Activated CD4-positive, alpha-beta memory T cell treated with anti-CD3 and anti-CD28 coated beads, Interleukin-2, amount 10 ng/mL, durations not matched to agents 7 days and 5 days (primary cell): ENCODE data around the gene ZNF74. TPM values are rescaled to one million over a fixed set of nuclear protein-coding genes. Genes with fewer than 3 reads are reported as not detected.
A peak's percentile ranks its signal among the peaks of the same experiment; 100 is the strongest.

Source experiments
- CTCF ChIA-PET: fragments of 350-600 bp; sonication (Branson Sonifier 250); formaldehyde crosslinking; loops from one replicate; lab custom pipeline; 2021; ENCODE audit warnings: antibody characterized with exemption, inconsistent platforms; lab: Charles Lee
- POLR2A ChIA-PET: fragments of 350-600 bp; sonication (Branson Sonifier 250); formaldehyde crosslinking; loops from one replicate; lab custom pipeline; 2021; ENCODE audit warnings: antibody characterized with exemption; lab: Charles Lee
- DNase-seq: peaks from one replicate; pipeline ENCODE4 v3.0.0-alpha.2; 2020
- H3K27ac Mint-ChIP-seq: one replicate; pipeline ENCODE4 v1.8.0; 2021; ENCODE audit warnings: mild to moderate bottlenecking, mixed read lengths
- H3K27me3 Mint-ChIP-seq: one replicate; pipeline ENCODE4 v1.8.0; 2021; ENCODE audit warnings: mixed read lengths
- H3K36me3 Mint-ChIP-seq: one replicate; pipeline ENCODE4 v1.8.0; 2021; ENCODE audit warnings: low read depth, mixed read lengths
- H3K4me1 Mint-ChIP-seq: one replicate; pipeline ENCODE4 v1.8.0; 2021; ENCODE audit warnings: mixed read lengths
- H3K4me3 Mint-ChIP-seq: one replicate; pipeline ENCODE4 v1.8.0; 2021; ENCODE audit warnings: mild to moderate bottlenecking, mixed read lengths
- H3K9me3 Mint-ChIP-seq: one replicate; pipeline ENCODE4 v1.8.0; 2021; ENCODE audit warnings: mixed read lengths
- total RNA-seq, 2 experiments: library from RNA; stranded (reverse); gene quantifications; one replicate each; pipeline ENCODE4 v1.2.3, GENCODE V29; 2021

The ZNF74 gene
- total RNA-seq, 2 experiments from 2014 or later = 6.1 to 6.2 TPM

DNA sequence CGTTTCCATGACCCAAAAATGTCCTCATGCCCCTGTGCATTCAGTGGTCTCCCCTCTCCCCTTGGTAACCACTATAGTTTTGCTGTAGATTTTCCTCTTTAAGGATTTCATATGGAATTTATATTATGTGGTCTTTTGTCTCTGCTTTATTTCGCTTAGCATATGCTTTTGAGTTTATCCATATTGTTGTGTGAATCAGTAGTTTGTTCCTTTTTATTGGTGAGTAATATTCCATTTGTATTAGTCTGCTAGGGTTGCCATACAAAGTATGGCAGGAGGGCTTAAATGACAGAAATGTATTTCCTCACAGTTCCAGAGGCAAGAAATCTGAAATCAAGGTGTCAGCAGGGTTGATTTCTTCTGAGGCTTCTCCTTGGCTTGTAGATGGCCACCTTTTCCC, 3.5 kb downstream of the ZNF74 start:
- no peak for DNase-seq
- no peaks in the 10 kb centered on the region for H3K27me3 Mint-ChIP-seq
- ChIA-PET CTCF (no interaction called here), POLR2A (interaction anchor here (1.1 kb wide), 1 partner anchor 92 kb away, joined by 3 read pairs; no protein-coding TSS in a partner anchor)
- H3K27ac Mint-ChIP-seq = no peak overlapping the region
- no peaks in the 10 kb centered on the region for H3K9me3 Mint-ChIP-seq
- H3K36me3 Mint-ChIP-seq = no peaks in the 10 kb centered on the region
- no peak overlapping the region for H3K4me3 Mint-ChIP-seq
- peaks cover 29% of the 10 kb centered on the region for H3K4me1 Mint-ChIP-seq

DNA sequence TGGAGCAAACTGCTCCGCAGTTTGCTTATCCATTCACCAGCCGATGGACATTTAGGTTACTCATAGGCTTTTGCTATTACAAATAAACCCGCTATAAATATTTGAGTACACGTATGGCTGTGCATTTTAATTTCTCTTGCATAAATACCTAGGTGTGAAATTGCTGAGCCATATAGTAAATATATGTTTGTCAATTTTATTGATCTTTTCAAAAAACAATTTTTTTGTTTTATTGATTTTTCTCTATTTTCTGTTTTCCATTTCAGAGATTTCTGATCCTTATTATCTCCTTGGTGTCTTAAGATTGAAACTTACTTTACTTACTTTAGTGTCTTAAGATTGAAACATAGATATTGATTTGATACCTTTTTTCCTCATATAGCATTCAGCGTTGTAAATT, 4.5 kb downstream of the ZNF74 start:
- Mint-ChIP-seq H3K27ac (no peak overlapping the region), H3K27me3 (no peaks in the 10 kb centered on the region), H3K9me3 (no peaks in the 10 kb centered on the region), H3K4me3 (no peak overlapping the region), H3K4me1 (peaks cover 32% of the 10 kb centered on the region), H3K36me3 (peaks cover 3% of the 10 kb centered on the region)
- no peak for DNase-seq
- POLR2A ChIA-PET = no interaction called here
- CTCF ChIA-PET = no interaction called here

DNA sequence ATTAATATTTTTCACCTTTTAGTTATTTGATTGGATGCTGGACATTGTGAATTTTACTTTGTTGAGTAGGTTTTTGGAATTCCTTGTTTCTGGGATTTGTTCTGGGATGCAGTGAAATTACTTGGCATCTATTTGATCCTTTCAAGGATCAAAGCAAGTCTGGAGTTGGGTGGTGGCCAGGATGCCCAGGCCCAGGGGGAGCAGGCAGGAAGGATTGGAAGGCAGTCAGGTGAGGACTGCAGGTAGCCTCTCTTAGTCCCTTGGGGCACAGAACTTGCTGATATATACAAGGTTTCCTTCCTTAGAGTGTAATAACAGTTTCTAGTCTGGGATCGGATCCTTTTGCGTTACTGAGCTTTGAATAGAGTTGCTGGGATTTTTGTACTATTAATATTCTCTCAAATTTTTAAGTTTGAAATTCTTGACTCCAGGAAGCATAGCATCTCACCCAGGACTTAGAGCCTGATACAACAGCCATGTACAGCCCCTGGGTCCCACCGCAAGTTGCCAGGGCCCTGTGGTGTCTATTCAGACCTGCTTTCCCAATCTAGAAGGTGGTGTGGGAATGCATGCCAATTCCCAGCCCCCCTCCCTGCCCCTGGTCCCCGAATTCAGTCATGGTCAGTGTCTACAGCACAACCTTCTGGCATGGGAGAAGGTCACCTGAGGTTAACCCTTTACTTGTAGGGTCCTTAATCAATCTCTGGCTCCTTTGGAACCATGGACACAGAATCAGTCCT, 6.1 kb downstream of the ZNF74 start:
- POLR2A ChIA-PET = interaction anchor here (0.5 kb wide), 1 partner anchor 243 kb away, joined by 3 read pairs; no protein-coding TSS in a partner anchor
- CTCF ChIA-PET = no interaction called here
- Mint-ChIP-seq H3K4me1 (peaks cover 26% of the 10 kb centered on the region), H3K4me3 (no peak overlapping the region), H3K36me3 (peaks cover 3% of the 10 kb centered on the region), H3K27me3 (no peaks in the 10 kb centered on the region), H3K9me3 (no peaks in the 10 kb centered on the region), H3K27ac (no peak overlapping the region)
- no peak for DNase-seq

DNA sequence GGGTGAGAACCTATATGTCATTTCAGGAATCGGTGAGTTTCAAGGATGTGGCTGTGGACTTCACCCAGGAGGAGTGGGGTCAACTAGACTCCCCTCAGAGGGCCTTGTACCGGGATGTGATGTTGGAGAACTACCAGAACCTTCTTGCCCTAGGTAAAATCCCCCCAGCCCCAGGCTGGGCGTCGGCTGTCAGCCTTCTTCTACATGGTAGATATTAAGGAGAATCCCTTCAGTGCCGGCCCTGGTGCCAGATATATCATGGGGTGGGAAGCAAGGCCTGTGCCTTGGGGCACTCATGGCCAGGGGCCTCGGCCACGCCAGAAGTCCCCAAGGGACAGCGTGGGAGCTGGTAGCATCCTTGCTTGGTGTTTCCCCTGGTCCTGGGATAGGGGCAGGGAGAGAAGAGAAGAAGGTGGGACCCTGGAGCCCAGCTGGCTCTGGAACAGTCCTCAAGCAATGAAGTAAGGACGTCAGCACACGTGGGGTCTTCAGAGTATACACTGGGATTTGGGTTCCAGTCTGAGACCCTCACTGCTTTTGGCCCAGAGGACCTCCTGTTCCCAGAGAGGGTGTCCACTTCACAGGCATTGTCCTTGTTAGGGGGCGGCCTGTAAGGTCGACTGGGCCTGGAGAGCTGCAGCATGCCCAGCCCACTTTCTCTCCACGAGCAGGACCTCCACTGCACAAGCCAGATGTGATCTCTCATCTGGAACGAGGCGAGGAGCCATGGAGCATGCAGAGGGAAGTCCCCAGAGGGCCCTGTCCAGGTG, 6.8 kb downstream of the ZNF74 start:
- Mint-ChIP-seq H3K27ac (no peak overlapping the region), H3K27me3 (no peaks in the 10 kb centered on the region), H3K36me3 (peaks cover 3% of the 10 kb centered on the region), H3K4me1 (peaks cover 19% of the 10 kb centered on the region), H3K4me3 (no peak overlapping the region), H3K9me3 (no peaks in the 10 kb centered on the region)
- DNase-seq = no peak
- POLR2A ChIA-PET = no interaction called here
- CTCF ChIA-PET = no interaction called here

DNA sequence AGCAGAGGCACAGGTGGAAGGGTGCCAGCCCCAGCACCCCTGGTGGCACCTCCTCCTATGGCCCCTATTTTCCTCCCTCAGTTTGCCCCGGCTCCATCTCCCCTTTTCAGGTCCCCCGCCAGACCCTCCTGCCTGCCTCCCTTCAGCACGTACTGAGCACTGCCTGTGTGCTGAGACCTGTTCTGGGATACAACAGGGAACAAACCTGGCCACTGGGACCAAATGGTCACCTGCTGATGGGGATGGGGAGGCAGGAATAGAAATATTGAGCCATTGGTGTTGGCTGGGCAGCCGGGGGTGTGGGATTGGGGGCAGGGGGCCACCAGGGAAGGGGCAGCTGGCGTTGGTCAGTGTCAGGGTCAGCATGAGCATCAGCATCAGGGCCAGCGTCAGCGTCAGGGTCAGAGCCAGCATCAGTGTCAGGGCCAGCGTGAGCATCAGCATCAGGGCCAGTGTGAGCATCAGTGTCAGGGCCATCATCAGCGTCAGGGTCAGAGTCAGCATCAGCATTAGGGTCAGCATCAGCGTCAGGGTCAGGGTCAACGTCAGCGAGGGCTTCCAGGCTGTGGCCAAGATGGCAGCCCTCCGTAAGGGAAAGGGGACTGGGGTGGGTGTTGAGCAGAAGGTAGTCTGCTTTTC, 7.5 kb downstream of the ZNF74 start:
- peaks cover 12% of the 10 kb centered on the region for H3K4me1 Mint-ChIP-seq
- DNase-seq = no peak
- ChIA-PET POLR2A (no interaction called here), CTCF (no interaction called here)
- H3K9me3 Mint-ChIP-seq = no peaks in the 10 kb centered on the region
- H3K36me3 Mint-ChIP-seq = peaks cover 3% of the 10 kb centered on the region
- no peak overlapping the region for H3K27ac Mint-ChIP-seq
- H3K27me3 Mint-ChIP-seq = no peaks in the 10 kb centered on the region
- no peak overlapping the region for H3K4me3 Mint-ChIP-seq

DNA sequence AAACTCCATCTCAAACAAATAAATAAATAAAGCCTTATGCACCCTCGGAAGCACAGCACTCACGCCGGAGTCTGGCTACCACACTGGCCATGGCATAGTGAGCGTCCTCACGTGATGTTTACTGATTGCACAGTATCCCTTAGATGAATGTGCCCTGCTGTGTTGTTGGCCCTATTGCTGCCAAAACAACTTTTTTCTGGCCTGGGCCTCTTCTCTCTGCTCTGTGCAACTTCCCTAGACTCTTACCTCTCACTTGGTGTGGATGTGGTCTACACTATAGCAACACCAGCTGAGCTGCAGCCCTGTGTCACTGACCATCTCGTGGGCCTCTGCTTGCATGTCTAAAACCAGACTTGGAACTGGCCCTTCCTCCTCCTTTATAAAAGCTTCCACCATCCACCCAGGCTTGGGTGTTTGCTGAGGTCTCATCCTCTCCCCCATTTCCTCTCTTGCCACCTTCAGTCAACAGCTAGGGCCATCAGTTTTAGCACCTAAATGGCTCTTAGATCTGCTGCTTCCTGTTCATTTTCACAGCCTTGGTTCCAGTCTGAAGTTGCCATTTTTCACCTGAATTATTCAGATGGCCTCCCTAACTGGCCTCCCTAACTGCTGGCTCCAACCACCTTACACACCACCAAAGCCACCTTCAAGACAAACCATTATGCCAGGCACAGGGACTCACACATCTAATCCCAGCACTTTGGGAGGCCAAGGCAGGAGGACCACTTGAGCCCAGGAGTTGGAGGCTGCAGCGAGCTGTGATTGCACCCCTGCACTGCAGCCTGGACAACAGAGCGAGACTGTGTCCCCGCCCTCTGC, 9.2 kb downstream of the ZNF74 start:
- Mint-ChIP-seq H3K36me3 (peaks cover 3% of the 10 kb centered on the region), H3K4me3 (no peak overlapping the region), H3K27ac (peak overlapping the region; percentile 55), H3K27me3 (no peaks in the 10 kb centered on the region), H3K9me3 (no peaks in the 10 kb centered on the region), H3K4me1 (peaks cover 9% of the 10 kb centered on the region)
- ChIA-PET POLR2A (no interaction called here), CTCF (interaction anchor here (1.5 kb wide), 1 partner anchor 15 kb away, joined by 6 read pairs; no protein-coding TSS in a partner anchor)
- DNase-seq = no peak

DNA sequence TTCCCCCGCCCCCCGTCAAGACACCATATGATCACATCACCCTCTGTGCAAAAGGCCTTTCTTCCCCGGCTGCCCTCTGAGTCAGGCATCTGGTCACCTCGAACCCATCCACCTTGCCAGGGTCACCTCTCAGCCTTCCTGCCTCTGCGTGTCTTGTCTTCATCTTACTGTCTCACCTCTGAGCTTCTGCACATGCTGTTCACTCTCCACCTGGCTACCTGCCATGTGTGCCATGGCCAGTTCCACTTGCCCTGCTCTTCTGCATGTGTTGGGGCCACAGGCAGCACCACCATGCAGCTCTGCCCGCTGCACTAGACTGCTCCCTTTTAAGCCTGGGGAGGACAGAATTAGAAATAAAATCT, 9.8 kb downstream of the ZNF74 start:
- Mint-ChIP-seq H3K27me3 (no peaks in the 10 kb centered on the region), H3K36me3 (peaks cover 3% of the 10 kb centered on the region), H3K4me1 (peaks cover 9% of the 10 kb centered on the region), H3K27ac (no peak overlapping the region), H3K9me3 (no peaks in the 10 kb centered on the region), H3K4me3 (no peak overlapping the region)
- DNase-seq = no peak
- CTCF ChIA-PET = interaction anchor here (1.5 kb wide), 1 partner anchor 14 kb away, joined by 6 read pairs; no protein-coding TSS in a partner anchor
- POLR2A ChIA-PET = no interaction called here

DNA sequence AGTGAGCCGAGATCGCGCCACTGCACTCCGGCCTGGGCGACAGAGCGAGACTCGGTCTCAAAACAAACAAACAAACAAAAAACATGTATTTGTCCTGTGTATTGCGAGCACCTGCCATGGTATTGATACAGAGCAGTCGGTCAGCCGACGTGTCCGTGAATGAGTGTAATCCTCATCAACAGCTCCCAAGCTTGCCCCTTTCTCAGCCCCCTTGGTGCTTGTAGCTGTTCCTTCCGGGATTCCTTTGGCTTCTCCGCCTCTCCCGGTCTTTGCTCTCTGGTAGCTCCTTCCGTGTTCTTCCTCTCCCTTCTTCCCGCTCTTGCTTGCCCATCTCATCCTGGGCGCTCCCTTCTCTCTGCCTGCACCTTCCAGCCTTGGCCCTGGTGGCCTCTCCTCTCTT, 10.9 kb downstream of the ZNF74 start:
- peaks cover 3% of the 10 kb centered on the region for H3K36me3 Mint-ChIP-seq
- no peak overlapping the region for H3K4me3 Mint-ChIP-seq
- no peaks in the 10 kb centered on the region for H3K9me3 Mint-ChIP-seq
- H3K27me3 Mint-ChIP-seq = no peaks in the 10 kb centered on the region
- peaks cover 9% of the 10 kb centered on the region for H3K4me1 Mint-ChIP-seq
- H3K27ac Mint-ChIP-seq = no peak overlapping the region
- DNase-seq = no peak
- ChIA-PET POLR2A (no interaction called here), CTCF (no interaction called here)

DNA sequence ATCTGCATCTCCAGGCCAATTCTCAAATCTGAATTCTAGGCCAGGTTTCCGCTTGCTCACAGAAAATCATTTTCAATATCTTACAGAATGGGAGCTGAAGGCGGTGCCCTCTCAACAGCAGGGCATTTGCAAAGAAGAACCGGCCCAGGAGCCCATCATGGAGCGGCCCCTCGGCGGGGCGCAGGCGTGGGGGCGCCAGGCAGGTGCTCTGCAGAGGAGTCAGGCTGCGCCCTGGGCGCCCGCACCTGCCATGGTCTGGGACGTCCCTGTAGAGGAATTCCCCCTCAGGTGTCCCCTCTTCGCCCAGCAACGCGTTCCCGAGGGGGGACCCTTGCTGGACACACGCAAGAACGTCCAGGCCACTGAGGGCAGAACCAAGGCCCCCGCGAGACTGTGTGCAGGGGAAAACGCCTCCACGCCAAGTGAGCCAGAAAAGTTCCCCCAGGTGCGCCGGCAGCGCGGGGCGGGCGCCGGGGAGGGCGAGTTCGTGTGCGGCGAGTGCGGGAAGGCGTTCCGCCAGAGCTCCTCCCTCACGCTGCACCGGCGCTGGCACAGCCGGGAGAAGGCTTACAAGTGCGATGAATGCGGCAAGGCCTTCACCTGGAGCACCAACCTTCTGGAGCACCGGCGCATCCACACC, 11.5 kb downstream of the ZNF74 start:
- Mint-ChIP-seq H3K27ac (no peak overlapping the region), H3K27me3 (no peaks in the 10 kb centered on the region), H3K36me3 (peaks cover 3% of the 10 kb centered on the region), H3K4me3 (no peak overlapping the region), H3K4me1 (peaks cover 9% of the 10 kb centered on the region), H3K9me3 (no peaks in the 10 kb centered on the region)
- CTCF ChIA-PET = no interaction called here
- POLR2A ChIA-PET = no interaction called here
- DNase-seq = no peak

DNA sequence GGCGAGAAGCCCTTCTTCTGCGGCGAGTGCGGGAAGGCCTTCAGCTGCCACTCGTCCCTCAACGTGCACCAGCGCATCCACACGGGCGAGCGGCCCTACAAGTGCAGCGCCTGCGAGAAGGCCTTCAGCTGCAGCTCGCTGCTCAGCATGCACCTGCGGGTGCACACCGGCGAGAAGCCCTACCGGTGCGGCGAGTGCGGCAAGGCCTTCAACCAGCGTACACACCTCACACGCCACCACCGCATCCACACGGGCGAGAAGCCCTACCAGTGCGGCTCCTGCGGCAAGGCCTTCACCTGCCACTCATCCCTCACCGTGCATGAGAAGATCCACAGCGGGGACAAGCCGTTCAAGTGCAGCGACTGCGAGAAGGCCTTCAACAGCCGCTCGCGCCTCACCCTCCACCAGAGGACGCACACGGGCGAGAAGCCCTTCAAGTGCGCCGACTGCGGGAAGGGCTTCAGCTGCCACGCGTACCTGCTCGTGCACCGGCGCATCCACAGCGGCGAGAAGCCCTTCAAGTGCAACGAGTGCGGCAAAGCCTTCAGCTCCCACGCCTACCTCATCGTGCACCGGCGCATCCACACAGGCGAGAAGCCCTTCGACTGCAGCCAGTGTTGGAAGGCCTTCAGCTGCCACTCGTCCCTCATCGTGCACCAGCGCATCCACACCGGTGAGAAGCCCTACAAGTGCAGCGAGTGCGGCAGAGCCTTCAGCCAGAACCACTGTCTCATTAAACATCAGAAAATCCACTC, 12.2 kb downstream of the ZNF74 start:
- no peak for DNase-seq
- Mint-ChIP-seq H3K4me3 (no peak overlapping the region), H3K36me3 (peaks cover 3% of the 10 kb centered on the region), H3K4me1 (peaks cover 9% of the 10 kb centered on the region), H3K27me3 (no peaks in the 10 kb centered on the region), H3K9me3 (no peaks in the 10 kb centered on the region), H3K27ac (no peak overlapping the region)
- ChIA-PET POLR2A (no interaction called here), CTCF (no interaction called here)

DNA sequence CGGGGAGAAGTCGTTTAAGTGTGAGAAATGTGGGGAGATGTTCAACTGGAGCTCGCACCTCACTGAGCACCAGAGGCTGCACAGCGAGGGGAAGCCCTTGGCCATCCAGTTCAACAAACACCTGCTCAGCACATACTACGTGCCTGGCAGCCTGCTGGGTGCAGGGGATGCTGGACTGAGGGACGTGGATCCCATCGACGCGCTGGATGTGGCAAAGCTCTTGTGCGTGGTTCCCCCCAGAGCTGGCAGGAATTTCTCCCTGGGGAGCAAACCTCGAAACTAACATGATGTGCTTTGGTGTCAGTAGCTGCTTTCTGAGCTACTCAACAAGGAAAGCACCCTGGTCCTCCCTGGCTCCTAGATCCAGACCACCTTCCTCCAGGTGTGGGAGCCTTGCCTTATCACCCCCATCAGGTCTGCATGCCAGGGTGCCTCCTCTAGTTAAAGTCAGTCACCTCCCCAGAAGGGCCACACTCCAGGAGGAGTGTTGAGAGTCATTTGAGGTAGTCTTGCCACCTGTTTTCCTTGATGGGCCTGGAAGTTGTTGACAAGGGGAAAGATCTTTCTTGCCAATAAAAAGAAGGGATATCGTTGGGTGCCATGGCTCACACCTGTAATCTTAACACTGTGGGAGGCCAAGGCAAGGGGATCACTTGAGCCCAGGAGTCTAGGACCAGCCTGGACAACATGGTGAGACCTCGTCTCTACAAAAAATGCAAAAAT, 12.9 kb downstream of the ZNF74 start:
- Mint-ChIP-seq H3K36me3 (peaks cover 3% of the 10 kb centered on the region), H3K4me1 (peaks cover 9% of the 10 kb centered on the region), H3K9me3 (no peaks in the 10 kb centered on the region), H3K27me3 (no peaks in the 10 kb centered on the region), H3K4me3 (no peak overlapping the region), H3K27ac (no peak overlapping the region)
- no peak for DNase-seq
- POLR2A ChIA-PET = no interaction called here
- CTCF ChIA-PET = interaction anchor here (1.5 kb wide), 1 partner anchor 11 kb away, joined by 7 read pairs; no protein-coding TSS in a partner anchor
